ENCODE data around the gene TNXB. TPM values are rescaled to one million over a fixed set of nuclear protein-coding genes. Genes with fewer than 3 reads are reported as not detected.

The TNXB gene, protein sequence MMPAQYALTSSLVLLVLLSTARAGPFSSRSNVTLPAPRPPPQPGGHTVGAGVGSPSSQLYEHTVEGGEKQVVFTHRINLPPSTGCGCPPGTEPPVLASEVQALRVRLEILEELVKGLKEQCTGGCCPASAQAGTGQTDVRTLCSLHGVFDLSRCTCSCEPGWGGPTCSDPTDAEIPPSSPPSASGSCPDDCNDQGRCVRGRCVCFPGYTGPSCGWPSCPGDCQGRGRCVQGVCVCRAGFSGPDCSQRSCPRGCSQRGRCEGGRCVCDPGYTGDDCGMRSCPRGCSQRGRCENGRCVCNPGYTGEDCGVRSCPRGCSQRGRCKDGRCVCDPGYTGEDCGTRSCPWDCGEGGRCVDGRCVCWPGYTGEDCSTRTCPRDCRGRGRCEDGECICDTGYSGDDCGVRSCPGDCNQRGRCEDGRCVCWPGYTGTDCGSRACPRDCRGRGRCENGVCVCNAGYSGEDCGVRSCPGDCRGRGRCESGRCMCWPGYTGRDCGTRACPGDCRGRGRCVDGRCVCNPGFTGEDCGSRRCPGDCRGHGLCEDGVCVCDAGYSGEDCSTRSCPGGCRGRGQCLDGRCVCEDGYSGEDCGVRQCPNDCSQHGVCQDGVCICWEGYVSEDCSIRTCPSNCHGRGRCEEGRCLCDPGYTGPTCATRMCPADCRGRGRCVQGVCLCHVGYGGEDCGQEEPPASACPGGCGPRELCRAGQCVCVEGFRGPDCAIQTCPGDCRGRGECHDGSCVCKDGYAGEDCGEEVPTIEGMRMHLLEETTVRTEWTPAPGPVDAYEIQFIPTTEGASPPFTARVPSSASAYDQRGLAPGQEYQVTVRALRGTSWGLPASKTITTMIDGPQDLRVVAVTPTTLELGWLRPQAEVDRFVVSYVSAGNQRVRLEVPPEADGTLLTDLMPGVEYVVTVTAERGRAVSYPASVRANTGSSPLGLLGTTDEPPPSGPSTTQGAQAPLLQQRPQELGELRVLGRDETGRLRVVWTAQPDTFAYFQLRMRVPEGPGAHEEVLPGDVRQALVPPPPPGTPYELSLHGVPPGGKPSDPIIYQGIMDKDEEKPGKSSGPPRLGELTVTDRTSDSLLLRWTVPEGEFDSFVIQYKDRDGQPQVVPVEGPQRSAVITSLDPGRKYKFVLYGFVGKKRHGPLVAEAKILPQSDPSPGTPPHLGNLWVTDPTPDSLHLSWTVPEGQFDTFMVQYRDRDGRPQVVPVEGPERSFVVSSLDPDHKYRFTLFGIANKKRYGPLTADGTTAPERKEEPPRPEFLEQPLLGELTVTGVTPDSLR (N-terminal part only)
- 10 to 100 TPM; 14.5 to 17.8 TPM for total RNA-seq
- under 1 TPM in 1 of 3 donors, not detected in 2; 0.13 TPM for polyA plus RNA-seq
- 2.5 to 15.1 (median 7.5) reads per million in 6 experiments for total RNA-seq

DNA sequence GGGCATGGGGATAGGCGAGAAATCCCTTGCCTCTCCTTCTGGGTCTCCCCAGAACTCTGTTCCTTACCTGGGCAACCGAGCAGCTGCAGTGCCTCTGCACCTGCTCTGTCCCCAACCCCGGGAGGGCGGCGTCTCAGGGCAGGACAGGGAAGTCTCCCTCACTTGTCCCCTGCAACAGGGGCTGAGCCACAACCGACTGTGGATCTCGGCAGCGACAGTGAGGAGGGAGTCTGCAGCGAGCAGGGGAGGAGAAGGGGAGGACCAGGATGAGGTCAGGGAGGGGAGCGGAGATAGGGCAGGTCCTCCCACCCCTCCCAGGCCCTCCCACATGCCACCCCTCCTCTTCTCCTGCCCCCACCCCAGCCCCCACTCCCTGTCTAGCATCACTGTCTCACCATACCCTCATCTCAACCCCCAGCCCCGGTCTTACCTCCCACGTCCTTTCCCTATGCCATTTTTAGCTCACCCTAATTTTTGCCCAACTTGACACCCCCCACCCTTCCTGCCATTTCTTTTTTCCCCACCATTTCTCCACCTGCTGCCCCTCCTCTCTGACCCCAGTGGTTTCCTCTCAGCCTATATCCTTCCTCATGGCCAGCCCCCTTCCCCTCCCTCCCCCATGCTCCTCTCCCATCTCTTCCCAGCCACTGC is at the start of gene TNXB:
Gene TNXB (minus strand): TSS at position 225 of the 651 bp plus-strand sequence. CDS start 11,140 bp downstream, outside the sequence.
- POLR2A ChIA-PET, result interaction anchor here (1.1 kb wide), 1 partner anchor 55 kb away, joined by 3 read pairs; the partner anchor contains the start of gene EGFL8
- Mint-ChIP-seq H3K4me3 (peak within 1 kb of the TSS in 6 of 10 donors; percentile 20 to 70 (median 52)), H3K27ac (peak within 1 kb of the TSS in 9 of 10 donors; percentile 22 to 92 (median 64)), H3K36me3 (peaks cover 0 to 1% (median 0%) of the 10 kb centered on the region in 3 donors), H3K4me1 (peaks cover 24 to 42% (median 34%) of the 10 kb centered on the region in 4 donors), H3K27me3 (peaks cover 1 to 17% (median 4%) of the 10 kb centered on the region in 5 donors), H3K9me3 (no peaks in the 10 kb centered on the region)
- DNase-seq, result peak in 1 of 10 donors; percentile 65
- peak; percentile 42 to 66 for ATAC-seq

DNA sequence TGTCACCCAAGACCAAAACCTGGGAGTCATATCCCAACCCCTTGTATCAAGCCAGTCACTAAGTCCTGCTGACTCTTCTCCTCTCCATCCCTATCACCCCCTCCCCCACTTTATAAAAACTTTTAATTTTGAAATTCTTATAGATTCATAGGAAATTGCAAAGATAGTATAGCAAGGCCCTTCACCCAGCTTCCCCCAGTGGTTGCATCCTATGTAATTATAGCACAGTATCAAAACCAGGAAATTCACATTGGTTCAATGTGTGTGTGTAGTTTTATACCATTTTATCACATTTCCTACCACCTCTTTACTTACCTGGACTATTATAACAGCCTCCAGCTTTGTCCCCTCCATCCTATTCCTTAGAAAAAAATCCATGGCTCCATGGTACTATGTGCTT is 48.9 kb upstream of the TNXB start:
- no peaks in the 10 kb centered on the region for H3K9me3 Mint-ChIP-seq
- peaks cover 21 to 34% (median 23%) of the 10 kb centered on the region in 4 donors for H3K4me1 Mint-ChIP-seq
- no peak for ATAC-seq
- peaks cover 6 to 40% (median 8%) of the 10 kb centered on the region in 3 donors for H3K36me3 Mint-ChIP-seq
- no peak overlapping the region for H3K27ac Mint-ChIP-seq
- H3K4me3 Mint-ChIP-seq, result no peak overlapping the region
- no peaks in the 10 kb centered on the region for H3K27me3 Mint-ChIP-seq
- POLR2A ChIA-PET, result interaction anchor here (2.3 kb wide), 1 partner anchor 19 kb away, joined by 10 read pairs; no protein-coding TSS in a partner anchor
- DNase-seq, result no peak

DNA sequence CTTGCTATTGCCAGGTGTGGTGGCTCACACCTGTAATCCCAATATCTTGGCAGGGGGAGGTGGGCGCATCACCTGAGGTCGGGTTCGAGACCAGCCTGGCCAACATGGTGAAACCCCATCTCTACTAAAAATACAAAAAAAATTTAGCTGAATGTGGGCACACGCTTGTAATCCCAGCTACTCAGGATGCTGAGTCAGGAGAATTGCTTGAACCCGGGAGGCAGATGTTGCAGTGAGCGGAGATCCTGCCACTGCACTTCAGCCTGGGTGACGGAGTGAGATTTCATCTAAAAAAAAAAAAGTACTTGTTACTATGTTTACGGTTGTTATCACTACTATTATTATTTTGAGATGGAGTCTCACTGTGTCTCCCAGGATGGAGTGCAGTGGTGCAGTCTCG is 47.8 kb upstream of the TNXB start:
- Mint-ChIP-seq H3K36me3 (peaks cover 6 to 32% (median 8%) of the 10 kb centered on the region in 3 donors), H3K9me3 (no peaks in the 10 kb centered on the region), H3K27ac (no peak overlapping the region), H3K27me3 (no peaks in the 10 kb centered on the region), H3K4me1 (peaks cover 28 to 46% (median 34%) of the 10 kb centered on the region in 4 donors), H3K4me3 (no peak overlapping the region)
- DNase-seq (peak in 1 of 10 donors; percentile 26), ATAC-seq (no peak)
- POLR2A ChIA-PET, result no interaction called here

DNA sequence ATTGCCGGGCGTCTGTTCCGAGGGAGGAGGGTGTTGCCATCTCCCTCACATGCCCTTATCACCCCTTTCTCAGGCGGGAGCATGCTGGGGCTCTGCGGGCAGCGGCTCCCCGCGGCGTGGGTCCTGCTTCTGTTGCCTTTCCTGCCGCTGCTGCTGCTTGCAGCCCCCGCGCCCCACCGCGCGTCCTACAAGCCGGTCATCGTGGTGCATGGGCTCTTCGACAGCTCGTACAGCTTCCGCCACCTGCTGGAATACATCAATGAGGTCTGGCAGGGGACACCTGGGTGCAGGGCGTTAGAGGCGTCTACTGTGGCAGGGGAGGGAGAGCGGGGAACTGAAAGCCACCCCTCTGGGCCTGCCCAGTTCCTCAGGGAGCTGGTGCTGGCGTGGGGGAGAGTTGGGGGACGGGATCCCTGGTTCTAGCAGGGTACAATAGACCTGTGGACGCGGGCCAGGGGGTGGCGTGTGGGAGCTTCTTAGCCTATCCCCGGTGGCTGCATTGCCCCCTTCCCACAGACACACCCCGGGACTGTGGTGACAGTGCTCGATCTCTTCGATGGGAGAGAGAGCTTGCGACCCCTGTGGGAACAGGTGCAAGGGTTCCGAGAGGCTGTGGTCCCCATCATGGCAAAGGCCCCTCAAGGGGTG is 45.5 kb upstream of the TNXB start:
- POLR2A ChIA-PET, result interaction anchor here (0.8 to 1.6 kb wide), 6 partner anchors 22 to 690 kb away, joined by 3 to 9 read pairs (median 4); partner anchors contain the start of gene AGPAT1
- Mint-ChIP-seq H3K27ac (peak overlapping the region; percentile 87 to 99 (median 98)), H3K36me3 (peaks cover 6 to 30% (median 8%) of the 10 kb centered on the region in 3 donors), H3K4me3 (peak overlapping the region; percentile 88 to 100 (median 98)), H3K9me3 (no peaks in the 10 kb centered on the region), H3K27me3 (peaks cover 0 to 13% (median 4%) of the 10 kb centered on the region in 5 donors), H3K4me1 (peaks cover 41 to 69% (median 49%) of the 10 kb centered on the region in 4 donors)
- ATAC-seq (peak; percentile 61 to 73), DNase-seq (peak; percentile 45 to 87 (median 66))

DNA sequence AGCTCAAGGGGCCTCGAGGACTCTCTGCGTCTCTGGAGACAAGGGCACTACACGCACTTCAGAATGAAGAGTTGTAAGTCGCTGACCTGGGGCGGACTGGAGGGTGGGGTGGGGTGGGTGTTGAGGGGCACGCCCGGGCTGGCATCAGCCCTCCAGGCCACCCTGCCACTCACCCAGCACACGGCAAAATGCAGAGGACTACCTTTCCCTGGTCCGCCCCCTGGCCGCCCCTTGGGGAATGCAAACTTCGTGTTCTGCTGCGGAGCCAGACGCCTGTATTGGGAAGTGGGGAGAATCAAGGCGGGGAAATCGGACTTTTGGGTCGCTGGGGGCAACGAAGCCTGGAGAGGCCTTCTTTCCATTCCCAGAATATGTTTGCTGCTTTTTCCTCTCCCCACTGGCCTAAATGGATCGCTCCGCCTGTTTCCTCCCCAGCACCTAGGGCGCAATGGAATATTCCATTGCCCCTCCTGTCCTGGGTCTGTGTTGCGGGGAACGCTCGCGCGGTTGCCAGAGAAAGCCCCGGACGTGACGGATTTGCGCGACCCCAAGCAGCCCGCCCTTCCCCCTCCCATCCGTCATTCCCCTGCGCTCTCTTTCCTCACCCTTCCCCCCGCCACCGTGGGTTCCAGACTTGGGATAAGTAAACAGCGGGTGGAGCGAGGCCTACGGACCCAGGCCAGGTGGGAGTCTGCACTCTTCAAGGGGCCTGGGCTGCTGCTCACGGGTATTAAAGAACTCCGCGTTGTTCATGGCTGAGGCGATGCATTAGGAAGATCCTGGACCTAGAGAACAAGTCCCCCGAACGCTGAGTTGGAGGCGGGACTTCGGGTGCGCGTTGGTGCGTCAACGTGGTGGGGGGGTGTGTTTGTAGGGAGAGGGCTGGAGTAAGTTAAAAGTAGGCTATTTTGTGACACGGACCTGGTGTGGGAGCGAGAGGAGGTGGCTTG is 44.7 kb upstream of the TNXB start, which contains the start of gene PPT2:
Gene PPT2 (plus strand): TSS at position 578 of the 950 bp plus-strand sequence. CDS start 454 bp downstream, outside the sequence.
- DNase-seq (peak; percentile 60 to 92 (median 83)), ATAC-seq (peak; percentile 65 to 79)
- peaks cover 6 to 24% (median 8%) of the 10 kb centered on the region in 3 donors for H3K36me3 Mint-ChIP-seq
- H3K27ac Mint-ChIP-seq, result peak within 1 kb of the TSS; percentile 87 to 99 (median 98)
- H3K4me1 Mint-ChIP-seq, result peaks cover 45 to 73% (median 53%) of the 10 kb centered on the region in 4 donors
- POLR2A ChIA-PET, result interaction anchor here (0.6 to 1.6 kb wide), 6 partner anchors 23 to 691 kb away, joined by 3 to 9 read pairs (median 4); partner anchors contain the start of gene AGPAT1
- no peaks in the 10 kb centered on the region for H3K9me3 Mint-ChIP-seq
- peaks cover 0 to 16% (median 4%) of the 10 kb centered on the region in 5 donors for H3K27me3 Mint-ChIP-seq
- H3K4me3 Mint-ChIP-seq, result peak within 1 kb of the TSS; percentile 88 to 100 (median 98)

DNA sequence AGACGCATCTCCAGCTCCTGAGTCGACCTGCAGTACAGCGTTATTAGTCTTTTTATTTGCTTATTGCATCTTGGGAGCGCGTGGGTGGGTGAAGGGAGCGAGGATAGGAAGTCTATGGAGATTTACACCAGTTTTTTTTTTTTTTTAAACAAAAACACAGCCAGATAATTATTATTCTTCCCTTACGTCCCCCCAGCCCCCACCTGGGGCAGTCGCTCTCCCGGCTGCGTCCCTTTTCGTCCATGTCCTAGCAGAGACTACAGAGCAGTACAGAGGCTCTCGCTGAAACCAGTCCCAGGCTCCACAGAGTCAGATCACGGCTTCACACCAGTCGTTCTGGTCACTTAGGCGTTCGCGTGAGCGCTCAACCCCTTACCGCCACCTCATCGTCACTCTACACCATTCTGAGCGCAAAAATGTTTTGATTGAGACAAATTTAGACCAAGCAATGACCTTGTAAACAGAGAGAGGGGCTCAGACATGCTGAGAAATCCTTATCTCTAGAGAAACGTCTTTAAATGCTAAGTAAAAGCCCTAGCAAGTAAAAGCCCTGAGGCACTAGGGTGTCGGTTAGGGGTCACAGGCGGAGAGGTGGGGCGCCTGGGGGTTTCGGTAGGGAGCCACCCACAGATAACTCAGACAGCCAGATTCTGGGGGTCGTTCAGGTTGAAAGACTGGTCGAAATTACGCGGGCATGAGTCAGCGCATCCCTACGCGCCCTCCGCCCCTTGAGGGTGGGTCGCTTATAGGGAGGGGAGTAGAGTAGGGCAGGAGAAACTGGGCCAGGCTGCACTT is 43.8 kb upstream of the TNXB start:
- POLR2A ChIA-PET, result interaction anchor here (0.6 to 1.9 kb wide), 8 partner anchors 17 to 54 kb away, joined by 3 to 21 read pairs (median 6); partner anchors contain the start of genes ATF6B, FKBPL, GPSM3 and PBX2
- peak in 3 of 10 donors; percentile 5 to 62 (median 8) for DNase-seq
- H3K4me3 Mint-ChIP-seq, result peak overlapping the region; percentile 64 to 100 (median 86)

DNA sequence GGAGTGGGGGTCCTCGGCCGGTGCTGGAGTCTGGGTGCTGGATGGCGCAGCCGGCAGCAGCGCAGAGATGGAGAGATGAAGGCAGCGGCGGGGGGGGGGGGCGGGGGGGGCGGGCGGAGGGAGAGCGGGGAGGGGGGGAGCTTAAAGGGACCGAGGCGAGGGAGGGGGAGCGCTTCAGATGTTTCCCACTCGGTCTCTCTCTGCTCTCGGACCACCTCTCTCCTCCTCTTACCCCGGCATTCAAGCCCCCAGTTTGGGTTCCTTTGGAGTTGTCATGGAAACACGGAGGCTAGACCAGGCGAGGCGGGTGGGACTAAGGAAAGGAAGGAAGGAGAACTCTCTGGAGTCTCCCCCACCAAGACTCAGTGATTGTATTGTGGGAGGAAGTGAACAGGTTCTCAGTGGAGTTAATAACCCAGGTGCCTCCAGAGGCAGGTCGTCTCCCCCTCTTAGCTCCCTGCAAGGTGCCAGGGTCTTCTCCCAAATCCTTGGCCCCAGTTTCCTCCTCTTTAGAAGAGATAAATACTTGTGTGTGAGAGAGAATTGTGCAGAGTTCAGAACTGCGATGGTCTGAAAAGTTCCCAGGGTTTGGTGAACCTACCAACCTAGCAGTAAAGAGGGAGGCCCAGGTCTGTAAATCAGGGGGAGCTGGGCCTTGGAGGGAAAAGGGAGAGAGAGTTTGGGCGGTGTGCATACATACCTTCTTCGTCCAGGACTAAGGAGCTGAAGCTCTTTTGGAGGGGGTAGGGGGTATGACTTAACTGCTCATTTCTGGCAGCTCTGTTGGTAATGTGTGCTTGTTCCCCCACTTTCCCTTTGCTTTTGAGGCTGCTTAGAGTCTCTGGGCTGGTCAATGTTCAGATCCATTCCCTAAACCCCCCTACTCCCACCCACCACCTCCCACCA is 43.0 kb upstream of the TNXB start, which contains the start of gene PRRT1:
Gene PRRT1 (minus strand): TSS at position 77 of the 906 bp plus-strand sequence. CDS start 112 bp downstream, outside the sequence.
- Mint-ChIP-seq H3K27me3 (peaks cover 0 to 27% (median 4%) of the 10 kb centered on the region in 5 donors), H3K4me1 (peaks cover 45 to 76% (median 66%) of the 10 kb centered on the region in 4 donors), H3K36me3 (peaks cover 0 to 13% (median 0%) of the 10 kb centered on the region in 3 donors), H3K4me3 (peak within 1 kb of the TSS; percentile 81 to 100 (median 91)), H3K9me3 (no peaks in the 10 kb centered on the region), H3K27ac (peak within 1 kb of the TSS; percentile 79 to 99 (median 93))
- ATAC-seq (no peak), DNase-seq (peak in 3 of 10 donors; percentile 27 to 61 (median 34))
- POLR2A ChIA-PET, result interaction anchor here (1.0 to 1.9 kb wide), 8 partner anchors 16 to 180 kb away, joined by 3 to 21 read pairs (median 6); partner anchors contain the start of genes ATF6B, DXO, FKBPL and GPSM3

More for the DNA sequence above, 43.8 kb upstream of the TNXB start:
- ATAC-seq, result no peak
- H3K9me3 Mint-ChIP-seq, result no peaks in the 10 kb centered on the region
- H3K27me3 Mint-ChIP-seq, result peaks cover 0 to 23% (median 4%) of the 10 kb centered on the region in 5 donors
- peak overlapping the region; percentile 80 to 99 (median 92) for H3K27ac Mint-ChIP-seq
- peaks cover 50 to 82% (median 61%) of the 10 kb centered on the region in 4 donors for H3K4me1 Mint-ChIP-seq
- H3K36me3 Mint-ChIP-seq, result peaks cover 0 to 21% (median 4%) of the 10 kb centered on the region in 3 donors

Data from naive thymus-derived CD8-positive, alpha-beta T cell (primary cell).